Cardiac septum (tissue), 1 donor: ENCODE results near the gene RNGTT. TPM values are rescaled to one million over a fixed set of nuclear protein-coding genes. Genes with fewer than 3 reads are reported as not detected.
"Not testable (repeated sequence)": the region's sequence is repeated elsewhere in the genome, so short reads cannot be mapped to it uniquely, and the experiment has no call there.

Experiments used
- DNase-seq: peaks from one replicate; pipeline ENCODE4 v3.0.0-alpha.2; 2020; ENCODE audit warnings: low spot score
- intact Hi-C: fragments of 100-400 bp; cut with DNase I; formaldehyde crosslinking; loops from one replicate; pipeline ENCODE4 v1.14.0; 2022
- total RNA-seq: library from RNA; stranded (reverse); fragmentation: NEBNext Ultra II Directional; extraction: Animal tissue kit (Norgen Biotek cat#: 25700); gene quantifications from one replicate; pipeline ENCODE4 v1.2.1, GENCODE V29; 2021
- donor health status: DM: no; HTN: no; CAD: no.

Gene RNGTT
- total RNA-seq, 1 donor from 2014 or later: 7.9 TPM

GRCh38 chr6:88839280-88839679 is 124.1 kb downstream of the RNGTT start:
- DNase-seq: no peak
- intact Hi-C loops: no loop called here

GRCh38 chr6:88835210-88835609 is 128.2 kb downstream of the RNGTT start:
- no peak for DNase-seq
- intact Hi-C loops: no loop called here

DNA sequence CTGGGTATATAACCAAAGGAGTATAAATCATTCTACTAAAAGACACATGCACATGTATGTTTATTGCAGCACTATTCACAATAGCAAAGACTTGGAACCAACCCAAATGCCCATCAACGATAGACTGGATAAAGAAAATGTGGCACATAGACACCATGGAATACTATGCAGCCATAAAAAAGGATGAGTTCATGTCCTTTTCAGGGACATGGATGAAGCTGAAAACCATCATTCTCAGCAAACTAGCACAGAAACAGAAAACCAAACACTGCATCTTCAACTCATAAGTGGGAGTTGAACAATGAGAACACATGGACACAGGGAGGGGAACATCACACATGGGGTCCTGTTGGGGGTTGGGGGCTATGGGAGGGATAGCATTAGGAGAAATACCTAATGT is 130.3 kb downstream of the RNGTT start:
- DNase-seq, intact Hi-C loops: not testable (repeated sequence)

DNA sequence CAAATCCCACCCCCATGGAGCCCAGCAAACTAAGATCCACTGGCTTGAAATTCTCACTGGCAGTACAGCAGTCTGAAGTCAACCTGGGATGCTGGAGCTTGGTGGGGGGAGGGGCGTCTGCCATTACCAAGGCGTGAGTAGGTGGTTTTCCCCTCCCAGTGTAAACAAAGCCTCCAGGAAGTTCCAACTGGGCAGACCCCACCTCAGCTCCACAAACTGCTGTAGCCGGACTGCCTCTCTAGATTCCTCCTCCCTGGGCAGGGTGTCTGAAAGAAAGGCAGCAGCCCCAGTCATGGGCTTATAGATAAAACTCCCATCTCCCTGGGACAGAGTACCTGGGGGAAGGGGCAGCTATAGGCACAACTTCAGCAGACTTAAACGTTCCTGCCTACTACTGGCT is 135.8 kb downstream of the RNGTT start:
- intact Hi-C loops, DNase-seq: not testable (repeated sequence)

DNA sequence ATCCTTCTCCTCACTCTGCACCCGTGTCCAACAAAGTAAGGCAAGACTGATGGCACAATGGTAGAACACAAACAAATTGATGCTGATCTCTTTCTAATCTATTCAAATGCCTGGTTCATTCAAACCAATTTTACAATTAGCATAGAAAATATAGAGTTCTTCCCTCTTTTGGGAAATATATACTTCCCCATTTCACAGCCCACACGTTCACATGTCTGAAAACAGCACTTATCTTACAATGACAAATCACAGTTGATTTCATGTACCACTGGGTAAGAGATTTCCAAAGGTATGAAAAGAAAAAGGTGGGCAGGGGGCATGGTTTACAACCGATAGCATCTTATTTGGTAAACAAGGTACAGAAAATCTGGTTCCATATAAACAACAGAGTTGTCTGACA is 137.6 kb downstream of the RNGTT start:
- intact Hi-C loops: no loop called here

DNA sequence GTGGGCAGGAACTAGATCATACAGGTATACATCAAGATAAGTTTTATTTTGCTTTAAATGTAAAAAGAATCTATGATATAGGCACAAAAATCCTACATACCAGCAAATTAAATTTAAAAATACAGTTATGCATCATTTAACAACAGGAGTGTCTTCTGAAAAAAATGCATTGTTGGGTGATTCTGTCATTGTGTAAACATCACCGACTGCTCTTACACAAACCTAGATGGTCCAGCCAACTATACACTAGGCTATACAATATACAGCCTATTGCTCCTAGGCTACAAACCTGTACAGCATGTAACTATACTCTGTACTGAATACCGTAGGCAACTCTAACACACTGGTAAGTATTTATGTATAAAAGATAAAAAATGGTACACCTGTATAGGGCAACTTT is 139.4 kb downstream of the RNGTT start:
- intact Hi-C loops: no loop called here
- no peak for DNase-seq

More for the DNA sequence above, 137.6 kb downstream of the RNGTT start:
- no peak for DNase-seq

GRCh38 chr6:88815491-88815890 is 147.9 kb downstream of the RNGTT start:
- intact Hi-C loops: no loop called here
- DNase-seq: no peak

DNA sequence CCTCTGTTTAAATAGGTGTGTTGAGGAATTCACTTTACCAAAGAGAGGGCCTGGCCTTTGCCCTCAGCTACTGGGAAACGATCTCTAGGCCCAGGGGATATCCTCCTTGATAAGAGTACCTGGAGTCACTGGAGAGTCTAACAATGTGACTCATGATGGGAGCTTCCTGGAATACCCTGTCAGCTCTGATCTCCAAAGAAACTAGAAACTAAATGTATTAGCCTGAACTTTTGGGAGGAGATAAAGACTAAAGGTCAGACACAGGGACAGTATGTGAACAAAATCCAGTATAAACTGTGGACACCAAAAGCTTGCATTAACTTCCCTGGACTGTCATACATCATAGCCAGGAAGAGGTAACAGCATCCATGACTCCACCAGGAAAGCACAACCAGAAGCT is 148.5 kb downstream of the RNGTT start:
- DNase-seq: no peak
- intact Hi-C loops: no loop called here

- intact Hi-C loops: no loop called here
- no peak for DNase-seq
Measured at GRCh38 chr6:88813045-88813444, 150.4 kb downstream of the RNGTT start.

GRCh38 chr6:88810701-88811100 is 152.7 kb downstream of the RNGTT start:
- intact Hi-C loops: no loop called here
- DNase-seq: no peak

DNA sequence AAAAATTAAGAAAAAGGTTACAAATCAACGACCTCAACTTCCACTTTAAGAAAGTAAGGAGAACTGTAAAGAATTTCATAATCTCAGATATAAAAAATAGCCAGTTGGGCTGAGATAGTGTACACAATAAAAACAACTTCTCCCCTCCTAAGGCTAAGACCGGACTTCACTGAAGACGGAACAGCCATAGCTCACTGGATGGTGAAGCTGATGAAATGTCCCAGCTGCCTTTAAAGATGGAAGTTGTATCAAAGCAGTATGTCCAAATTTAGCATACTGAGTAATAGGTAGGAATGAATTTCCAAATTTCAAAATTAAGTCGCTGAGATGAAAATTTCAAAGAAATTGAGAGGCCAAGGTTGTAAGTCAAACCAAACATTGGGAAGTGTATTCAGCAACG is 153.3 kb downstream of the RNGTT start:
- no peak for DNase-seq
- intact Hi-C loops: no loop called here

GRCh38 chr6:88808381-88808780 is 155.0 kb downstream of the RNGTT start:
- DNase-seq: no peak
- intact Hi-C loops: no loop called here

DNA sequence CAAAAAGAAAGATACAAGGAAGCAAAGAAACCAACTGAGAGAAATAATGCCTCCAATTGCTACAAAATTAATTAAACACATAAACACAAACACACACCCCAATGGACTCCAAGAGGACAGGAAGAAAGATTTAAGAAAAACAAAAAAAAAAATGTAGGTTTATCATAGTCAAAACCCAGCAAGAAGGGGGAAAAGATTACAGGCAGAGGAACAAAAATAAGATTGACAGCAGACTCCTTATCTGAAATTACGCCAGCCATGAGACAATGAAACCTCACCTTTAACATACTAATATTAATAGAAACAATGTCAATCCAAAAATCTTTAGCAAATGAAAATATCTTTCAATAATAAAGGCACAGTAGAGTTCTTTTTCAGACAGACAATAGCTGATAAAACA is 155.8 kb downstream of the RNGTT start:
- DNase-seq: no peak
- intact Hi-C loops: no loop called here

GRCh38 chr6:88806728-88807127 is 156.7 kb downstream of the RNGTT start:
- intact Hi-C loops: no loop called here
- no peak for DNase-seq

- DNase-seq: no peak
- intact Hi-C loops: no loop called here
Measured at GRCh38 chr6:88804701-88805100, 158.7 kb downstream of the RNGTT start.

- intact Hi-C loops: loop anchor here (10.0 kb wide), 1 partner anchor 861 kb away; no protein-coding TSS in a partner anchor
- DNase-seq: no peak
Measured at GRCh38 chr6:88785478-88785877, 177.9 kb downstream of the RNGTT start.

DNA sequence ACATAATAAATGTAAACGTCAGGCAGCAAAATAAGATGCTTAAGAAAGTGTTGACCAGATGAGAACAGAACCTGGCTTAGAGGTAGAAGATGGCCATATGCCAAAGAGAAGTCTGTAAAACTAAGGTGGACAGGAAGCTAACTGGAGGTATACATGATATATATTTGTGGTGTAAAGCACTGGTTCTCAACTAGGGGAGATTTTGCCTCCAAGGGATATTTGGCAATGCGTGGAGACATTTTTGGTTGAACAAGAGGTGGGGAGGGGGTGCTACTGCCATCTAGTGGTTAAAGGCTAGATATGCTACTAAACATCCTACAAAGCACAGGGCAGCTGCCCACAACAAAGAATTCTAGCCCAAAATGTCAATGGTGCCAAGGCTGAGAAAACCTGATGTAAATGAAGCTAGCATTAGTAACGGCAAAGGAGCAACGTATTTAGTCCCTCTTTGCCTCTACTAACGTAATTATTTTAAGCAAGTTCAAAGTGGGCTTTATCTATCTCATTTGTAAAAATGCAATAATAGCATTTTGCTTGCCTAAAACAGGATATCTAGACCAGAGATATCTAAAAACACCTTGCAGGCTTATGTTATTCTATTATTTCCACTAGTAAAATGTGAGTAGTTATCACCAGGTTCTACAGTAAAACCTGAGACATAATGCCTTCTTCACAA is 182.6 kb downstream of the RNGTT start:
- intact Hi-C loops: loop anchor here (10.0 kb wide), 1 partner anchor 856 kb away; no protein-coding TSS in a partner anchor
- DNase-seq: no peak

DNA sequence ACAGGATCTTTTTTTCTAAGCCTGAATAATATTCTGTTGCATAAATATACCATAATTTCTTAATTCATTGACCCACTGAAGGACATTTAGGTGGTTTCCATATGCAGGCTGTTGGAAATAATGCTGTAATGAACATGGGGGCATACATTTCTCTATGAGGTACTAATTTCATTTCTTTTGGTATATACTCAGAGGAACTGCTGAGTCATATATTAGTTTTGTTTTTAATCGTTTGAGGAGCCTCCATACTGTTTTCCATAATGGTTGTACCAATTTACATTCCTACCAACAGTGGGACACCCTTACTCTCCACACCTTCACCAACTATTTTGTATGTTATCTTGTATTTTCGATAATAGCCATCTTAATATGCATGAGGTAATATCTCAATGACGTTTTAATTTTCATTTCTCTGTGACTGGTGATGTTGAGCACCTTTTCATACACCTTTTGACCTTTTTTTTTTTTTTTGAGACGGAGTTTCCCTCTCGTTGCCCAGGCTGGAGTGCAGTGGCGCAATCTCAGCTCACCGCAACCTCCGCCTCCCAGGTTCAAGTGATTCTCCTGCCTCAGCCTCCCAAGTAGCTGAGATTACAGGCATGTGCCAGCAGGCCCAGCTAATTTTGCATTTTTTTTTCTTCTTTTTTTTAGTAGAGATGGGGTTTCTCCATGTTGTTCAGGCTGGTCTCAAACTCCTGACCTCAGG is 187.4 kb downstream of the RNGTT start:
- no peak for DNase-seq
- intact Hi-C loops: no loop called here

DNA sequence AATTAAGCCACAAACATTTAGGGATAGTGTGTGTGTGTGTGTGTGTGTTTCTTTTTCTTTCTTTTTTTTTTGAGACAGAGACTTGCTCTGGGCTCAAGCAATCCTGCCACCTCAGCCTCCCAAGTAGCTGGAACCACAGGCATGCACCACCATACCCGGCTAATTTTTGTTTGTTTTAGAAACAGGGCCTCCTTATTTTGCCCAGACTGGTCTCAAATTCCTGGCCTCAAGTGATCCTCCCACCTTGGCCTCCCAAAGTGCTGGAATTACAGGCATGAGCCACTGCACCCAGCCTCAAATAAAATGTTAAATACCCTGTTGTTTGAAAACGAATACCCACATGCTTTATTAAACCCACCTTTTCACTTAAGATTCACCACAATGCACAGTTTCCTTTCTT is 195.3 kb downstream of the RNGTT start:
- DNase-seq, intact Hi-C loops: not testable (repeated sequence)

DNA sequence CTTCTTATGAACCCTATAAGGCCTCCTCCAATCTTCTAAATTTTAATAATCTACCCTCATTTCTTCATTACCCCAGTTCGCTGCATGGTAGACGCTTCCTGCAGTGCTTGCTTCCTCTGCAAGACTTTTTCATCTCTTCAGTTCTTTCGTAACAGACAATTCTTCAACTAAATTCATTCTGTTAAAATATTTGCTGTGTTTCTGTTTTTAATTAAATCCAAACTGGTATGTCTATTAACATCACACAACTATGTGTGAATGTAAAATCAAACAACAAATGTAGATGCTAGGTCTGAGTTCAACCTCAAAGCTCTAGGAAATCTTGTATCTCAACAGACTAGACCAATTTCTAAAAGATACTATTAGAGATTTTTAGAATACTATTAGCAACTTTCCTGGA is 199.3 kb downstream of the RNGTT start:
- intact Hi-C loops: no loop called here
- DNase-seq: no peak

DNA sequence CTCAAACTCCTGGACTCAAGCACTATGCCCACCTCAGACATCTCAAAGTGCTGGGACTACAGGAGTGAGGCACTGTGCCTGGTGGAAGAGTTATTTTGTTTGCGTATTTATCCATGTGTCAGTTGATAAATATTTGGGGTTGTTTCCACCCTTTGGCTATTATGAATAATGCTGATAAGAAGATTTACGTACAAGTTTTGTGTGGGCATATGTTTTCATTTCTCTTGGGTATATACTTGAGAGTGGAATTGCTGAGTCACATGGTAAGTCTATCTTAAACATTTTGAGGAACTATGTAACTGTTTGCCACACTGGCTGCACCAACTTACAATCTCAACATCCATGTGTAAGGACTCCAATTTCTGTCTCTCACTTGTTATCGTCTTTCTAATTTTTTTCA is 200.3 kb downstream of the RNGTT start:
- intact Hi-C loops: no loop called here
- no peak for DNase-seq
